Measurements from ENCODE around the gene RNH1. TPM values are rescaled to one million over a fixed set of nuclear protein-coding genes. Genes with fewer than 3 reads are reported as not detected.
"Not testable (repeated sequence)": the region's sequence is repeated elsewhere in the genome, so short reads cannot be mapped to it uniquely, and the experiment has no call there.

The RNH1 gene
- total RNA-seq, 2 experiments from 2014 or later, result 65.5 to 65.7 TPM

GRCh38 chr11:520428-521176 is 13.6 kb upstream of the RNH1 start:
- DNase-seq (ENCODE audit: low spot score), result no peak
- no peaks in the 10 kb centered on the region for H3K36me3 ChIP-seq (ENCODE audit: insufficient read depth, low read length)
- H4K20me1 ChIP-seq (ENCODE audit: insufficient read depth, low read length), result no peaks in the 10 kb centered on the region
- H3K4me2 ChIP-seq (ENCODE audit: low read length), result no peak overlapping the region
- no peaks in the 10 kb centered on the region for H3K4me1 ChIP-seq (ENCODE audit: insufficient read depth, low read length, poor library complexity, severe bottlenecking)
- no peak overlapping the region for H2AFZ ChIP-seq (ENCODE audit: low read length)
- POLR2A ChIA-PET, result no interaction called here
- H3K9me3 ChIP-seq (ENCODE audit: low read length), result no peaks in the 10 kb centered on the region; the same call in 1 of the 2 replicates
- CTCF ChIA-PET (ENCODE audit: unreplicated experiment), result no interaction called here
- BruUV-seq (replicated peaks), result no TSS peak
- intact Hi-C loops (cut with micrococcal nuclease; ENCODE audit: unreplicated experiment), result no loop called here
- no peaks in the 10 kb centered on the region for H3K79me2 ChIP-seq (ENCODE audit: insufficient read depth, low read depth, low read length)
- TF ChIP-seq EZH2phosphoT487 (IDR thresholded peaks at IDR 0.05; ENCODE audit: borderline replicate concordance, low read depth, low read length), result no peak
- TF ChIP-seq, protein P1, sequence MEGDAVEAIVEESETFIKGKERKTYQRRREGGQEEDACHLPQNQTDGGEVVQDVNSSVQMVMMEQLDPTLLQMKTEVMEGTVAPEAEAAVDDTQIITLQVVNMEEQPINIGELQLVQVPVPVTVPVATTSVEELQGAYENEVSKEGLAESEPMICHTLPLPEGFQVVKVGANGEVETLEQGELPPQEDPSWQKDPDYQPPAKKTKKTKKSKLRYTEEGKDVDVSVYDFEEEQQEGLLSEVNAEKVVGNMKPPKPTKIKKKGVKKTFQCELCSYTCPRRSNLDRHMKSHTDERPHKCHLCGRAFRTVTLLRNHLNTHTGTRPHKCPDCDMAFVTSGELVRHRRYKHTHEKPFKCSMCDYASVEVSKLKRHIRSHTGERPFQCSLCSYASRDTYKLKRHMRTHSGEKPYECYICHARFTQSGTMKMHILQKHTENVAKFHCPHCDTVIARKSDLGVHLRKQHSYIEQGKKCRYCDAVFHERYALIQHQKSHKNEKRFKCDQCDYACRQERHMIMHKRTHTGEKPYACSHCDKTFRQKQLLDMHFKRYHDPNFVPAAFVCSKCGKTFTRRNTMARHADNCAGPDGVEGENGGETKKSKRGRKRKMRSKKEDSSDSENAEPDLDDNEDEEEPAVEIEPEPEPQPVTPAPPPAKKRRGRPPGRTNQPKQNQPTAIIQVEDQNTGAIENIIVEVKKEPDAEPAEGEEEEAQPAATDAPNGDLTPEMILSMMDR (conservative IDR thresholded peaks at IDR 0.05; ENCODE audit: low read length), result no peak
- H3K4me3 ChIP-seq (ENCODE audit: low read depth, low read length, poor library complexity, severe bottlenecking), result no peak overlapping the region
- no peak overlapping the region for H3K27ac ChIP-seq (ENCODE audit: low read depth, low read length, poor library complexity, severe bottlenecking)
- H3K9me2 ChIP-seq (ENCODE audit: insufficient read depth, low read length), result no peaks in the 10 kb centered on the region

- Histone ChIP-seq H3K4me2 (ENCODE audit: low read length) (peak overlapping the region; percentile 43), H3K4me3 (ENCODE audit: low read depth, low read length, poor library complexity, severe bottlenecking) (peak overlapping the region; percentile 28), H3K27ac (ENCODE audit: low read depth, low read length, poor library complexity, severe bottlenecking) (no peak overlapping the region), H3K79me2 (ENCODE audit: insufficient read depth, low read depth, low read length) (no peaks in the 10 kb centered on the region), H3K36me3 (ENCODE audit: insufficient read depth, low read length) (peaks cover 4% of the 10 kb centered on the region; the same call in 1 of the 2 replicates), H4K20me1 (ENCODE audit: insufficient read depth, low read length) (no peaks in the 10 kb centered on the region), H3K4me1 (ENCODE audit: insufficient read depth, low read length, poor library complexity, severe bottlenecking) (no peaks in the 10 kb centered on the region), H2AFZ (ENCODE audit: low read length) (peak overlapping the region; percentile 18; the same call in 1 of the 2 replicates), H3K9me3 (ENCODE audit: low read length) (no peaks in the 10 kb centered on the region; the same call in 1 of the 2 replicates), H3K9me2 (ENCODE audit: insufficient read depth, low read length) (no peaks in the 10 kb centered on the region)
- TF ChIP-seq EZH2phosphoT487 (IDR thresholded peaks at IDR 0.05; ENCODE audit: borderline replicate concordance, low read depth, low read length), result no peak
- TF ChIP-seq, protein P1 (conservative IDR thresholded peaks at IDR 0.05; ENCODE audit: low read length), result peak; percentile 99
- ChIA-PET POLR2A (no interaction called here), CTCF (ENCODE audit: unreplicated experiment) (interaction anchor here (0.8 kb wide), 1 partner anchor 79 kb away, joined by 3 read pairs; no protein-coding TSS in a partner anchor)
- intact Hi-C loops (cut with micrococcal nuclease; ENCODE audit: unreplicated experiment), result loop anchor here (1.0 kb wide), 2 partner anchors 12 to 70 kb away; no protein-coding TSS in a partner anchor
- peak; percentile 80 for DNase-seq (ENCODE audit: low spot score)
- no TSS peak for BruUV-seq (replicated peaks)
Measured at GRCh38 chr11:518463-519202, 11.6 kb upstream of the RNH1 start.

DNA sequence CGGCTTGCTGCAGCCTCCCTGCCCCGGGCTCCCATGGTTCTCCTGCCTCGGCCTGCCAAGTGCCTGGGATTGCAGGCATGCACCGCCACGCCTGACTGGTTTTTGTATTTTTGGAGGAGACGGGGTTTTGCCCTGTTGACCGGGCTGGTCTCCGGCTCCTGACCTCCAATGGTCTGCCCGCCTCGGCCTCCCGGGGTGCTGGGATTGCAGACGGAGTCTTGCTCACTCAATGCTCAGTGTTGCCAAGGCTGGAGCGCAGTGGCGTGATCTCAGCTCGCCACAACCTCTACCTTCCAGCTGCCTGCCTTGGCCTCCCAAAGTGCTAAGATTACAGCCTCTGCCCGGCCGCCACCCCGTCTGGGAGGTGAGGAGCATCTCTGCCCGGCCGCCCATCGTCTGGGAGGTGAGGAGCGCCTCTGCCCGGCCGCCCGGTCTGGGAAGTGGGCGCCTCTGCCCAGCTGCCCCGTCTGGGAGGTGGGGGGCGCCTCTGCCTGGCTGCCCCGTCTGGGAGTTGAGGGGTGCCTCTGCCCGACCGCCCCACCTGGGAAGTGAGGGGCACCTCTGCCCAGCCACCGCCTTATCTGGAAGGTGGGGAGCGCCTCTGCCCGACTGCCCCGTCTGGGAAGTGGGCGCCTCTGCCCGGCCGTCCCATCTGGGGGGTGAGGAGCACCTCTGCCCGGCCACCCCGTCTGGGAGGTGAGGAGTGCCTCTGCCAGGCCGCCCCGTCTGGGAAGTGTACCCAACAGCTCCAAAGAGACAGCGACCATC is 10.1 kb upstream of the RNH1 start:
- CTCF ChIA-PET (ENCODE audit: unreplicated experiment); intact Hi-C loops (cut with micrococcal nuclease; ENCODE audit: unreplicated experiment); H3K9me2 ChIP-seq (ENCODE audit: insufficient read depth, low read length); H2AFZ ChIP-seq (ENCODE audit: low read length); H3K36me3 ChIP-seq (ENCODE audit: insufficient read depth, low read length); H3K4me1 ChIP-seq (ENCODE audit: insufficient read depth, low read length, poor library complexity, severe bottlenecking); H3K27ac ChIP-seq (ENCODE audit: low read depth, low read length, poor library complexity, severe bottlenecking); BruUV-seq (replicated peaks); H4K20me1 ChIP-seq (ENCODE audit: insufficient read depth, low read length); H3K79me2 ChIP-seq (ENCODE audit: insufficient read depth, low read depth, low read length); POLR2A ChIA-PET; H3K9me3 ChIP-seq (ENCODE audit: low read length); DNase-seq (ENCODE audit: low spot score); H3K4me2 ChIP-seq (ENCODE audit: low read length); H3K4me3 ChIP-seq (ENCODE audit: low read depth, low read length, poor library complexity, severe bottlenecking): not testable (repeated sequence)

All from OCI-LY7 (cell line).